HFFc6 (cell line): ENCODE data around the gene NAP1L3. TPM values are rescaled to one million over a fixed set of nuclear protein-coding genes. Genes with fewer than 3 reads are reported as not detected.

Experiments used
- DNase-seq: peaks from one replicate; pipeline ENCODE4 v3.0.0-alpha.2; 2018
- H3K27ac Mint-ChIP-seq: 2 replicates; pipeline ENCODE4 v1.8.0; 2020; ENCODE audit warnings: mild to moderate bottlenecking, mixed read lengths
- H3K27me3 Mint-ChIP-seq: 2 replicates; pipeline ENCODE4 v1.8.0; 2021; ENCODE audit warnings: mild to moderate bottlenecking, moderate library complexity, mixed read lengths; ENCODE audit not compliant: insufficient read depth
- H3K36me3 Mint-ChIP-seq: 2 replicates; pipeline ENCODE4 v1.8.0; 2021; ENCODE audit warnings: low read depth, mixed read lengths
- H3K4me1 Mint-ChIP-seq: 2 replicates; pipeline ENCODE4 v1.8.0; 2020; ENCODE audit warnings: low read depth, mixed read lengths
- H3K4me3 Mint-ChIP-seq: 2 replicates; pipeline ENCODE4 v1.8.0; 2020; ENCODE audit warnings: mild to moderate bottlenecking, moderate library complexity, mixed read lengths
- H3K9me3 Mint-ChIP-seq: 2 replicates; pipeline ENCODE4 v1.8.0; 2020; ENCODE audit warnings: mild to moderate bottlenecking, mixed read lengths
- CTCF ChIP-seq: fragments of 200-600 bp; sonication (generic); IDR thresholded peaks from 2 replicates; pipeline ENCODE4 v1.5.0; 2021; ENCODE audit warnings: antibody characterized with exemption, mild to moderate bottlenecking
- long read RNA-seq: library from polyadenylated mRNA; unstranded; transcript quantifications from one replicate; pipeline ENCODE4 v2.0.0, GENCODE V29; 2019
- total RNA-seq, 6 experiments: library from RNA; stranded (reverse); fragmentation: NEBNext Ultra II Directional; extraction: Animal tissue kit (Norgen Biotek cat#: 25700); gene quantifications; 2 replicates in 1 of 6; 3 replicates in 5 of 6; pipeline ENCODE4 v1.2.3, GENCODE V29; 2021

The NAP1L3 gene, protein sequence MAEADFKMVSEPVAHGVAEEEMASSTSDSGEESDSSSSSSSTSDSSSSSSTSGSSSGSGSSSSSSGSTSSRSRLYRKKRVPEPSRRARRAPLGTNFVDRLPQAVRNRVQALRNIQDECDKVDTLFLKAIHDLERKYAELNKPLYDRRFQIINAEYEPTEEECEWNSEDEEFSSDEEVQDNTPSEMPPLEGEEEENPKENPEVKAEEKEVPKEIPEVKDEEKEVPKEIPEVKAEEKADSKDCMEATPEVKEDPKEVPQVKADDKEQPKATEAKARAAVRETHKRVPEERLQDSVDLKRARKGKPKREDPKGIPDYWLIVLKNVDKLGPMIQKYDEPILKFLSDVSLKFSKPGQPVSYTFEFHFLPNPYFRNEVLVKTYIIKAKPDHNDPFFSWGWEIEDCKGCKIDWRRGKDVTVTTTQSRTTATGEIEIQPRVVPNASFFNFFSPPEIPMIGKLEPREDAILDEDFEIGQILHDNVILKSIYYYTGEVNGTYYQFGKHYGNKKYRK
- total RNA-seq = 1 to 10 TPM; 1.8 to 9.7 (median 2.5) TPM
- long read RNA-seq, transcript NAP1L3-201 (1 exons, 2,639 nt) = major isoform, 12 of 12 reads
- long read RNA-seq, partial matches to known transcripts = 0 of 12 reads
- long read RNA-seq, other reads (novel, unspliced or antisense) = 0 of 12 reads

DNA sequence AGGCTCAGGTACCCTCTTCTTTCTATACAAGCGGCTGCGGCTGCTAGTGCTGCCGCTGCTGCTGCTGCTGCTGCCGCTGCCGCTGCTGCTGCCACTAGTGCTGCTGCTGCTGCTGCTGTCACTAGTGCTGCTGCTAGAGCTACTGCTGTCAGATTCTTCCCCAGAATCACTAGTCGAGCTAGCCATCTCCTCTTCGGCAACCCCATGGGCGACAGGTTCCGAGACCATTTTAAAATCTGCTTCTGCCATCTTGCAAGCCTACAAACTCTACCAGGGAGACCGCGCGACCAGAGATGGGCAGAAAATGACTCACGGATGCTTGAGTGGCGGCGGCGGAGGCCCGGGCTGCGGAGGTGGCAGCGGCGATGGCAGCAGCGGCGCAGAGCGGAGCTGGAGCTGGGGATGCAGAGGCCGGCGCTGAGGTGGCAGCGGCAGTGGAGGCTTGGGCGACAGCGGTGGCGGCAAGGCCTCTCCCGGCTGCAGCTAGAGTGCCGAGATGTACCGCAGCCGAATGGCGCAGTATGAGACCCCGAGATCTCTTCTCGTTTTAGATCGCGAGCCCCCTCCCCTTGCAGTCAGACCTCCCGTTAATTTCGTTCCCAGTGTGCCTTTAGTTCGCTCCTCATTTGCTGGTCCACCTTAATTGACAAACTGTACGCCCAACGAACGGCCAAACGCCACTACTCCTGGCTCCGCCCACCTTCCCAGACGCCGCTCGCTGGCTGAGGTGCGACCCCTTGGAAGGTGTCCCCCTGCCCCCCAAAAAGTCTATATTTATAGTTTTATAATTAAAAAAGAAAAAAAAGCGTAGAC lies at the start of gene NAP1L3:
TSS of gene NAP1L3 (minus strand) at position 523 of the 813 bp plus-strand sequence. CDS start at position 249, 274 bp downstream.
- H3K4me3 Mint-ChIP-seq = peak within 1 kb of the TSS; percentile 93
- H3K27me3 Mint-ChIP-seq = no peaks in the 10 kb centered on the region
- TF ChIP-seq CTCF = no peak
- H3K27ac Mint-ChIP-seq = peak within 1 kb of the TSS; percentile 78
- H3K36me3 Mint-ChIP-seq = no peaks in the 10 kb centered on the region
- DNase-seq = peak; percentile 78
- peaks cover 11% of the 10 kb centered on the region; the same call in 1 of the 2 replicates for H3K4me1 Mint-ChIP-seq
- H3K9me3 Mint-ChIP-seq = no peaks in the 10 kb centered on the region

- H3K27me3 Mint-ChIP-seq = no peaks in the 10 kb centered on the region; the same call in 1 of the 2 replicates
- H3K27ac Mint-ChIP-seq = no peak overlapping the region
- H3K4me3 Mint-ChIP-seq = no peak overlapping the region
- H3K9me3 Mint-ChIP-seq = peaks cover 15% of the 10 kb centered on the region
- no peak for DNase-seq
- TF ChIP-seq CTCF = no peak
- no peaks in the 10 kb centered on the region for H3K4me1 Mint-ChIP-seq
- H3K36me3 Mint-ChIP-seq = no peaks in the 10 kb centered on the region; the same call in 1 of the 2 replicates
These were observed 37.7 kb upstream of the NAP1L3 start for GRCh38 chrX:93711076-93711475.

DNA sequence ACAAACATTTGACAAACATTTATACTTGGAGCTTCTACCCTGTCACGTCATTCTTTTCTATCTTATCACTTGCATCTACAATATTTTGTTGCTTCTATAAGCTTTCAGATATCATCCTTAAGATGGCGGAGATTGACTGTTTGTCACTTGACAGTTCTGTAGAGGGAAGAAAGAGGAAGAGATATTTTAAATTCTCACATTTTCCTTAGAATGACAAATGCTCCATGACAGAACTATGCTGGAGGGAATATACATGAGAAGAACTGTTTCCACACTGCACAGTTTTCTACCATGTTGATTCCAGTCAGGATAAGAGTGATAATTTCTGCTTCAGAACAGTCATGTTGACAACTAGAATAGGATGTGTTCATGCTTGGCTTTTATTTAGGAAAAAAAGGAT lies 30.3 kb upstream of the NAP1L3 start:
- peaks cover 8% of the 10 kb centered on the region; the same call in 1 of the 2 replicates for H3K9me3 Mint-ChIP-seq
- no peaks in the 10 kb centered on the region for H3K36me3 Mint-ChIP-seq
- H3K4me3 Mint-ChIP-seq = no peak overlapping the region
- DNase-seq = no peak
- H3K4me1 Mint-ChIP-seq = no peaks in the 10 kb centered on the region
- TF ChIP-seq CTCF = no peak
- H3K27me3 Mint-ChIP-seq = no peaks in the 10 kb centered on the region
- no peak overlapping the region for H3K27ac Mint-ChIP-seq

DNA sequence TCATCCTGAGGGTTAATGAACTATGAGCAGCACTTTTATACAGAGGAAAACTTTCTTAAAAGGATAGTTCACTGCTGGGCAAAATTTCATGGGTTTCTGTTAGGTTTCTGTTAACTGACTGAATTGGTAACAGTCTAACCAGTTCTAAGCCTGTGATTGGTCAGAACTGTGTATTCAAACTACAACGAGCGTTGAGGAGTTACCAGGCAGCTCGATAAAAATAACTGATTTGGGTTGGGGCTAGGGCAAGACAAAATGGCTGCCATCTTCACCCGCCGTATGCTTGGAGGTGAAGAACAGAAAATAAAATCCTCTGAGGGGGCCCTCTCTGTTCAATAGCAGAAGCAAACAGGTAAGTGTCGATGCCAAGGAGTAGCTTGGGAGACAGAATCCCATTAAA lies 22.6 kb upstream of the NAP1L3 start:
- DNase-seq = no peak
- H3K36me3 Mint-ChIP-seq = no peaks in the 10 kb centered on the region

More for the DNA sequence above, 22.6 kb upstream of the NAP1L3 start:
- H3K4me3 Mint-ChIP-seq = peak overlapping the region; percentile 15; the same call in 1 of the 2 replicates
- H3K27me3 Mint-ChIP-seq = no peaks in the 10 kb centered on the region; the same call in 1 of the 2 replicates
- H3K4me1 Mint-ChIP-seq = no peaks in the 10 kb centered on the region
- peaks cover 3% of the 10 kb centered on the region; the same call in 1 of the 2 replicates for H3K9me3 Mint-ChIP-seq
- no peak for TF ChIP-seq CTCF
- H3K27ac Mint-ChIP-seq = no peak overlapping the region
